GM18907 (cell line): ENCODE results near the gene RIC1.
"Not testable (repeated sequence)": the region's sequence is repeated elsewhere in the genome, so short reads cannot be mapped to it uniquely, and the experiment has no call there.

Source experiments
- ATAC-seq: cut with Tn5 transposase; IDR thresholded peaks from one replicate; pipeline ENCODE4 v1.9.1; 2021; ENCODE audit warnings: mild to moderate bottlenecking, moderate library complexity; ENCODE audit not compliant: unreplicated experiment

RIC1 gene

GRCh38 chr9:5783982-5784381, 155.1 kb downstream of the RIC1 start:
- no peak for ATAC-seq

GRCh38 chr9:5784526-5785315, 155.8 kb downstream of the RIC1 start:
- no peak for ATAC-seq

- ATAC-seq, result no peak
Measured at GRCh38 chr9:5786370-5787127, 157.6 kb downstream of the RIC1 start.

GRCh38 chr9:5787220-5787619, 158.3 kb downstream of the RIC1 start:
- ATAC-seq, result no peak

- no peak for ATAC-seq
Measured at GRCh38 chr9:5787759-5788302, 158.9 kb downstream of the RIC1 start.

GRCh38 chr9:5789489-5789888, 160.6 kb downstream of the RIC1 start:
- no peak for ATAC-seq

GRCh38 chr9:5790923-5791322, 162.0 kb downstream of the RIC1 start:
- no peak for ATAC-seq

- no peak for ATAC-seq
Measured at GRCh38 chr9:5791870-5792269, 163.0 kb downstream of the RIC1 start.

GRCh38 chr9:5793812-5794211, 164.9 kb downstream of the RIC1 start:
- no peak for ATAC-seq

GRCh38 chr9:5796298-5796697, 167.4 kb downstream of the RIC1 start:
- ATAC-seq, result no peak

- ATAC-seq, result no peak
Measured at GRCh38 chr9:5798581-5798980, 169.7 kb downstream of the RIC1 start.

- no peak for ATAC-seq
Measured at GRCh38 chr9:5799314-5799713, 170.4 kb downstream of the RIC1 start.

GRCh38 chr9:5800378-5800777, 171.5 kb downstream of the RIC1 start:
- ATAC-seq, result not testable (repeated sequence)

- ATAC-seq, result no peak
Measured at GRCh38 chr9:5800969-5801738, 172.2 kb downstream of the RIC1 start.

GRCh38 chr9:5801739-5802113, 172.8 kb downstream of the RIC1 start:
- ATAC-seq, result no peak

- no peak for ATAC-seq
Measured at GRCh38 chr9:5805478-5805877, 176.6 kb downstream of the RIC1 start.

GRCh38 chr9:5811751-5812150, 182.8 kb downstream of the RIC1 start:
- ATAC-seq, result no peak

- ATAC-seq, result no peak
Measured at GRCh38 chr9:5813824-5814223, 184.9 kb downstream of the RIC1 start.

- no peak for ATAC-seq
Measured at GRCh38 chr9:5815461-5815860, 186.6 kb downstream of the RIC1 start.

- no peak for ATAC-seq
Measured at GRCh38 chr9:5817862-5818261, 189.0 kb downstream of the RIC1 start.

- ATAC-seq, result no peak
Measured at GRCh38 chr9:5818424-5819142, 189.7 kb downstream of the RIC1 start.
